GM23338 (cell line): ENCODE measurements around the gene SLC25A25. TPM values are rescaled to one million over a fixed set of nuclear protein-coding genes. Genes with fewer than 3 reads are reported as not detected.
A peak's percentile ranks its signal among the peaks of the same experiment; 100 is the strongest.

Source experiments
- ATAC-seq: fragments of 200-7000 bp; cut with Tn5 transposase; 3 replicates; pipeline ENCODE4 v1.9.1; 2020
- DNase-seq: peaks from one replicate; pipeline ENCODE4 v3.0.0-alpha.2; 2015; ENCODE audit warnings: low spot score
- H2AFZ ChIP-seq: fragments of 200-600 bp; sonication (generic); 2 replicates; pipeline ENCODE4 v1.8.0; 2016; ENCODE audit warnings: antibody characterized with exemption, mild to moderate bottlenecking, moderate library complexity
- H3F3A ChIP-seq: fragments of 200-600 bp; sonication (generic); replicated peaks from 2 replicates; pipeline ENCODE4 v1.8.0; 2017; ENCODE audit warnings: antibody characterized with exemption, mixed run types, low read depth
- H3K27ac ChIP-seq: fragments of 200-600 bp; sonication (generic); 2 replicates; pipeline ENCODE4 v1.6.1; 2016; ENCODE audit warnings: low read depth
- H3K27me3 ChIP-seq: fragments of 200-600 bp; sonication (generic); 2 replicates; pipeline ENCODE4 v1.8.0; 2016; ENCODE audit warnings: mild to moderate bottlenecking, mixed run types, moderate library complexity; ENCODE audit not compliant: insufficient read depth
- H3K36me3 ChIP-seq: fragments of 200-600 bp; sonication (generic); 2 replicates; pipeline ENCODE4 v1.8.0; 2016; ENCODE audit warnings: mild to moderate bottlenecking; ENCODE audit not compliant: insufficient read depth
- H3K4me1 ChIP-seq: fragments of 200-600 bp; sonication (generic); 2 replicates; pipeline ENCODE4 v1.8.0; 2016; ENCODE audit warnings: mild to moderate bottlenecking, moderate library complexity; ENCODE audit not compliant: insufficient read depth
- H3K4me2 ChIP-seq: fragments of 200-600 bp; sonication (generic); 2 replicates; pipeline ENCODE4 v1.7.1; 2017; ENCODE audit warnings: mixed run types
- H3K4me3 ChIP-seq: fragments of 200-600 bp; sonication (generic); 2 replicates; pipeline ENCODE4 v1.6.1; 2016; ENCODE audit warnings: mixed run types
- H3K79me2 ChIP-seq: fragments of 200-600 bp; sonication (generic); replicated peaks from 2 replicates; pipeline ENCODE4 v1.8.0; 2017; ENCODE audit warnings: mild to moderate bottlenecking; ENCODE audit not compliant: insufficient read depth
- H3K9me2 ChIP-seq: fragments of 200-600 bp; sonication (generic); 2 replicates; pipeline ENCODE4 v1.8.0; 2017; ENCODE audit not compliant: insufficient read depth
- H4K20me1 ChIP-seq: fragments of 200-600 bp; sonication (generic); replicated peaks from 2 replicates; pipeline ENCODE4 v1.8.0; 2017; ENCODE audit warnings: mild to moderate bottlenecking; ENCODE audit not compliant: insufficient read depth
- H3K27ac Mint-ChIP-seq: 2 replicates; pipeline ENCODE4 v1.8.0; 2020; ENCODE audit warnings: inconsistent platforms, mild to moderate bottlenecking, moderate library complexity, mixed read lengths
- H3K27me3 Mint-ChIP-seq: 3 replicates; pipeline ENCODE4 v1.8.0; 2022; ENCODE audit warnings: low read depth, mild to moderate bottlenecking, moderate library complexity, mixed read lengths, inconsistent platforms; ENCODE audit not compliant: insufficient read depth, poor library complexity
- H3K36me3 Mint-ChIP-seq: 3 replicates; pipeline ENCODE4 v1.8.0; 2021; ENCODE audit warnings: low read depth, mild to moderate bottlenecking, inconsistent platforms, moderate library complexity, mixed read lengths
- H3K4me1 Mint-ChIP-seq: 3 replicates; pipeline ENCODE4 v1.8.0; 2020; ENCODE audit warnings: mild to moderate bottlenecking, inconsistent platforms, mixed read lengths
- H3K4me3 Mint-ChIP-seq: 3 replicates; pipeline ENCODE4 v1.8.0; 2021; ENCODE audit warnings: moderate library complexity, mild to moderate bottlenecking, inconsistent platforms, mixed read lengths
- H3K9me3 Mint-ChIP-seq: 3 replicates; pipeline ENCODE4 v1.8.0; 2020; ENCODE audit warnings: moderate library complexity, mild to moderate bottlenecking, inconsistent platforms, mixed read lengths
- CREB1 ChIP-seq: fragments of 250-450 bp; sonication (Bioruptor Pico); IDR thresholded peaks from 2 replicates; pipeline ENCODE4 v1.5.0; 2020; ENCODE audit warnings: low read depth, mild to moderate bottlenecking, moderate library complexity
- CTCF ChIP-seq, 2 experiments: fragments of 200-600 bp in 1 of 2; sonication (generic) in 1 of 2; conservative IDR thresholded peaks; 2 replicates each; pipeline versions ENCODE4 v1.5.1 to v1.6.1; 2016 to 2017; ENCODE audit warnings: antibody characterized with exemption in 2 of 2, low read depth in 2 of 2, mild to moderate bottlenecking in 2 of 2, moderate library complexity in 1 of 2
- ETS1 ChIP-seq: IDR thresholded peaks from 2 replicates; pipeline ENCODE4 v1.6.1; 2016; ENCODE audit warnings: antibody characterized with exemption
- EZH2 ChIP-seq: fragments of 200-600 bp; sonication (generic); IDR thresholded peaks from one replicate; pipeline ENCODE4 v1.8.0; 2017; ENCODE audit warnings: antibody characterized with exemption, mild to moderate bottlenecking, low read depth; ENCODE audit not compliant: unreplicated experiment
- EZH2phosphoT487 ChIP-seq: fragments of 200-600 bp; sonication (generic); IDR thresholded peaks from one replicate; pipeline ENCODE4 v1.8.1; 2018; ENCODE audit warnings: antibody characterized with exemption; ENCODE audit not compliant: unreplicated experiment
- JUNB ChIP-seq: IDR thresholded peaks from one replicate; pipeline ENCODE4 v1.6.1; 2016; ENCODE audit warnings: antibody characterized with exemption; ENCODE audit not compliant: unreplicated experiment
- NANOG ChIP-seq: IDR thresholded peaks from 2 replicates; pipeline ENCODE4 v1.6.1; 2016; ENCODE audit warnings: antibody characterized with exemption, borderline replicate concordance
- POLR2AphosphoS5 ChIP-seq: IDR thresholded peaks from 2 replicates; pipeline ENCODE4 v1.6.1; 2016; ENCODE audit warnings: antibody characterized with exemption, low read depth
- REST ChIP-seq: IDR thresholded peaks from one replicate; pipeline ENCODE4 v1.6.1; 2018; ENCODE audit warnings: antibody characterized with exemption; ENCODE audit not compliant: unreplicated experiment
- STAT1 ChIP-seq: IDR thresholded peaks from one replicate; pipeline ENCODE4 v1.6.1; 2016; ENCODE audit warnings: antibody characterized with exemption; ENCODE audit not compliant: unreplicated experiment
- ZNF114 ChIP-seq: fragments of 250-450 bp; sonication (Bioruptor Pico); IDR thresholded peaks from 2 replicates; pipeline ENCODE4 v1.5.0; 2020; ENCODE audit warnings: mild to moderate bottlenecking, moderate library complexity
- ZNF331 ChIP-seq: fragments of 250-450 bp; sonication (Bioruptor Pico); IDR thresholded peaks from 2 replicates; pipeline ENCODE4 v1.5.0; 2020; ENCODE audit warnings: low read depth, mild to moderate bottlenecking, moderate library complexity
- ZNF462 ChIP-seq: fragments of 250-450 bp; sonication (Bioruptor Pico); IDR thresholded peaks from 2 replicates; pipeline ENCODE4 v1.5.0; 2020; ENCODE audit warnings: mild to moderate bottlenecking, moderate library complexity
- polyA plus RNA-seq: library from polyadenylated mRNA; unstranded; fragments of >200 nt; fragmentation: Nextera tagmentation; extraction: Ambion mirVana; gene quantifications from 2 replicates; pipeline ENCODE4 v1.2.1, GENCODE V29; 2016
- total RNA-seq: library from RNA; depleted of rRNA; stranded (reverse); fragments of >200 nt; shearing (Covaris generic); gene quantifications from 2 replicates; pipeline ENCODE4 v1.2.3, GENCODE V29; 2014

The SLC25A25 gene
- total and polyA plus RNA-seq, 2 experiments from 2014 or later: 7.1 to 27.0 TPM

GRCh38 chr9:128043467-128043868, 24.6 kb upstream of the SLC25A25 start:
- Histone ChIP-seq H2AFZ (peak overlapping the region; percentile 74; the same call in 1 of the 2 replicates), H3K79me2 (no peaks in the 10 kb centered on the region), H3K4me1 (no peaks in the 10 kb centered on the region), H3K4me2 (no peak overlapping the region), H3F3A (0 out of 2 replicates have a peak, but pooled peaks cover 2% of the 10 kb centered on the region), H3K4me3 (no peak overlapping the region), H4K20me1 (no peaks in the 10 kb centered on the region; the same call in 1 of the 2 replicates), H3K36me3 (no peaks in the 10 kb centered on the region), H3K27ac (no peak overlapping the region), H3K27me3 (no peaks in the 10 kb centered on the region), H3K9me2 (no peaks in the 10 kb centered on the region)
- no peaks in the 10 kb centered on the region for H3K36me3 Mint-ChIP-seq
- peaks cover 3% of the 10 kb centered on the region for H3K4me1 Mint-ChIP-seq
- peaks cover 13% of the 10 kb centered on the region for H3K27me3 Mint-ChIP-seq
- ATAC-seq (peak; percentile 67), DNase-seq (no peak)
- TF ChIP-seq ZNF114 (CRISPR knock-in tag) (no peak), REST (no peak), CREB1 (no peak), ZNF462 (no peak), NANOG (no peak), ZNF331 (no peak), CTCF (conservative IDR thresholded peaks at IDR 0.05; ENCODE audit: low read depth in 2 of 2) (no peak), STAT1 (no peak), ETS1 (no peak), POLR2AphosphoS5 (no peak), EZH2 (no peak), JUNB (no peak), EZH2phosphoT487 (no peak)
- no peak overlapping the region for H3K27ac Mint-ChIP-seq
- H3K4me3 Mint-ChIP-seq: no peak overlapping the region
- no peaks in the 10 kb centered on the region for H3K9me3 Mint-ChIP-seq
